Measurements from ENCODE around the gene TLR8.

Gene TLR8

DNA sequence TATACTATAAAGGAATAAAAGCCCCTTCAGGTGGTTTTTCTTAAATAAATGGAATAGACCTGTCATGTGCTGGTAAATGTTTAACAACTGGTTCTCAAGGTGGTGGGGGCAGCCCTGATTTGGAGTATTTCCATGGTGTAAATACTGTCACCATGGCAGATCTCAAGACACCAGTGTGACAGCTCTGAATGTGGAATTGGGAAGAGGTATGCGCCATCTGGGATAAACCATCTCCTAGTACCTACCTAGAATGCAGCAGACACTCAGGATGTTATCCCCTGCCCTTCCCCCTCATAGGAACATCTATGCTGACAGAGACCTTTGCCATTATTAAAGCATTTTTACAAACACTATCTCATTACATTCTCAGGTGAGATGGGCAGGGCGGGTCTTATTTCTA is 42.1 kb downstream of the TLR8 start:
- no peak for DNase-seq
- Mint-ChIP-seq H3K9me3 (no peaks in the 10 kb centered on the region), H3K27me3 (no peaks in the 10 kb centered on the region), H3K4me3 (peak overlapping the region; percentile 77 to 89), H3K4me1 (peaks cover 60% of the 10 kb centered on the region), H3K27ac (no peak overlapping the region)
- ATAC-seq, result no peak

DNA sequence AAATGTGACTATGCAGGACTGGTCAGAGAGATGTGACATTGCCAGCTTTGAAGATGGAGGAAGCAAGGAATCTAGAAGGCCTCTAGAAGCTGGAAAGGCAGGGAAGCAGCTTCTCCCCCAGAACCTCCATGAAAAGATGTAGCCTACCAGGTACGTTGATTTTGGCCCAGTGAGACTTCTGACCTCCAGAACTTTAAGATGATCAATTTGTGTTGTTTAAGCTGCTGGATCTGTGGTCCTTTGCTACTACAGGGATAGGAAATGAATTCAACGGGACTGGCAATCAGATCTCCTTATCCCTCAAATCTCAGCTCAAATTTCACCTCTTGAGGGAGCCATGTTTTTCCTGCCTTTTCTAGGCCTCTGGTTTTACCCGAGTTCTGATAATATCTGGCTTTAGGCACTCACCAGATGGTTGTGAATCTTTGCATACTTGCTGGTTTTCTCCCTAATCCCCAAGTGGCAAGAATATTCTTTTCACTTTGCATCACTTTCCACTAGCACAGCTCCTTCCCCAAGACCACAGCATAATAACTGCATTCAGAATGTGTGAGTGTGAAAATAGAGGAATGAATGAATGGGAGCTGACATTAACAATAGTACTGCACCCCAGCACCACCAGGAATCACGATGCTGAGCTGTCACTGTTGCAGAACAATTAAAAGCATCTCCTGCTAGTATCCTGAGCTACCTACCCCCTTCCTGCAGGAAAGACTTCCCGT is 42.9 kb downstream of the TLR8 start:
- ATAC-seq, result no peak
- H3K4me1 Mint-ChIP-seq, result peaks cover 69% of the 10 kb centered on the region
- no peak for DNase-seq
- peak overlapping the region; percentile 77 to 89 for H3K4me3 Mint-ChIP-seq
- no peaks in the 10 kb centered on the region for H3K27me3 Mint-ChIP-seq
- peak overlapping the region; percentile 90 to 97 for H3K27ac Mint-ChIP-seq
- no peaks in the 10 kb centered on the region for H3K9me3 Mint-ChIP-seq

DNA sequence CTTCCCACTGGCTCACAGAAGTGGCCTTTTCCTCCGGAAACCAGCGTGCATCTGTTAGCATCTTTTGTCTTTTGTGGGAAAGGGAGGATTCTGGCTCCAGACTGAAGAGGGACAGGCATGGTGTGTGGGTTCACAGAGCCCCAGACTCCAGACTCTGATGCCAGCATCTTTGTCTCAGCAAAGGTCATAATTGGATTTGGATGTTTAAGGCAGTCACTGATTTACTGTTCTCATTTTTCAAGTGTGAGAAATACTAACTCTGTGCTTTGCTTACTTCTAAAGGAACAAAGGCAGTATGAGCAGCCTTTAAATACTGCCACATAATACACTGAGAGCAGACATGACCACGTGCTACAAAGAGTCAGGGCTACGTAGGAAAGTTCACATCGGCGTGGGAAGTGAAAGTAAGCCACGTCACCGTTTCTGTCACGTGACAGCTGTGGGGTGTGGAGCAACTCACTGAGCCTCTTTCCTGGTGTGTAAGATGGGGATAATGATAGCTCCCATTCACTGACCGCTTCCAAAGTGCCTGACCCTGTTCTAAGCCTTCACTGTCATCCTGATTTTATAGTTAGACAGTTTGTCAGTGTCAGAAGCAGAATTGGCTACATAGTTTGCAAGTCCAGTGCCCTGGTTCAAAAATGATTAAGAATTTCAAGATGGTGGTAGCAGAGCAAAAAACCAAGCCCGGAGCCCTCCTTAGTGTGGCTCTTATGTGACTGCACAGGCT is 43.7 kb downstream of the TLR8 start:
- no peaks in the 10 kb centered on the region for H3K9me3 Mint-ChIP-seq
- peaks cover 76% of the 10 kb centered on the region for H3K4me1 Mint-ChIP-seq
- no peaks in the 10 kb centered on the region for H3K27me3 Mint-ChIP-seq
- peak overlapping the region; percentile 90 to 97 for H3K27ac Mint-ChIP-seq
- DNase-seq, result peak; percentile 74 to 88
- H3K4me3 Mint-ChIP-seq, result peak overlapping the region; percentile 77 to 89
- peak; percentile 69 for ATAC-seq

DNA sequence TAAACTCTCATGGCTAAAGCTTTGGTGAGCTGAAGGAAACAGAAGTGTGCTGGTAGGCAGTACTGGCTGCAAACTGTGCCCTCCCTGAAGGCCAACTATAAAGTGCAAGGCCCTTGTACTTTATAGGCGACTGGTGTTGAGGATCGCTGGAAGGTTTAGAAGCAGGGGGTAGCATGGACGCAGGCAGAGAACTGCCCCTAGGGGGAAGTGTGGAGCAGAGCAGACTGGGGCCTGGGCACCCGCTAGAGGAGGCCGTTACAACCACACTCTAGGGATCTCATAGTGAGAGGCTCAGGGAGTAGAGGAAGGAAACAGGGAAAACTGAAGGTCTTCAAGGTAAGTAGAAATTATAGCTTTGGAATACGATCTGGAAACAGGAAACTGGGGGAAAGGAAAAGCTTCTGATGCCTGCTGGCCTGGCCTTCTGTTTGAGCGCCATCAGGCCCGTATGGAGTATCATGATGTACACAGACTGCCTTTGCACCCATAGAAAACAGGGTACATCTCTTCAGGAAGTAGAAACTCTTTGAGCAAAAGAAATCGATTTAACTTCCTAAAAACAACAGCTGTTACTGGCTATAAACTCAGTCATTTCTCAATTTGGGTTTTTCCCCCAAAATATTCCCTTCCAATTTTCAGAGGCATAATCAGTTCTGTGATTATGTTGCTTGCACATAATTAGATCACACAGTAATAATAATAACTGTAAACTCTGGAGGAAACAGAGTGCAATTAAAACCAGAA is 44.6 kb downstream of the TLR8 start:
- H3K27ac Mint-ChIP-seq, result peak overlapping the region; percentile 90 to 97
- peak; percentile 80 for ATAC-seq

DNA sequence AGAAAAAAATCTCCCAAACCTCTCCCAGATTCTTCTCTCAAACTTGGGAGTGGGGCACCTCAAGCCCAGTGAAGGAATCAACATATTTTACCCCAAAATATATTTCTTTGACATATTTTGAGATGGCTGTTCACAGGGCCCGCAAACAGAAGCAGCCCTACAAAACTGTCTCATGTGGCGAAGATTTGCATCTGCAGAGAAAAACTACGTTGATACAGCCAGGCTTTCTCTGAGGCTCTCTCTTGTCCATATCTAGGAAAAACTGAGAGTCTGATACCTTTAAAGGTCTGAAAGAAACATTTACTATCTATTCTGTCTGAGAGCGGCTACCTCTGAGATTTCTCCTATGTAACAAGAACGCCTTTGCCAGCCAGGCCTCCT is 45.2 kb downstream of the TLR8 start:
- Mint-ChIP-seq H3K9me3 (no peaks in the 10 kb centered on the region), H3K4me3 (peak overlapping the region; percentile 77 to 89), H3K27ac (peak overlapping the region; percentile 90 to 97), H3K27me3 (no peaks in the 10 kb centered on the region), H3K4me1 (peaks cover 82% of the 10 kb centered on the region)
- ATAC-seq (no peak), DNase-seq (no peak)

More for the DNA sequence above, 44.6 kb downstream of the TLR8 start:
- Mint-ChIP-seq H3K4me3 (peak overlapping the region; percentile 77 to 89), H3K4me1 (peaks cover 82% of the 10 kb centered on the region), H3K27me3 (no peaks in the 10 kb centered on the region), H3K9me3 (no peaks in the 10 kb centered on the region)
- peak; percentile 75 to 82 for DNase-seq

DNA sequence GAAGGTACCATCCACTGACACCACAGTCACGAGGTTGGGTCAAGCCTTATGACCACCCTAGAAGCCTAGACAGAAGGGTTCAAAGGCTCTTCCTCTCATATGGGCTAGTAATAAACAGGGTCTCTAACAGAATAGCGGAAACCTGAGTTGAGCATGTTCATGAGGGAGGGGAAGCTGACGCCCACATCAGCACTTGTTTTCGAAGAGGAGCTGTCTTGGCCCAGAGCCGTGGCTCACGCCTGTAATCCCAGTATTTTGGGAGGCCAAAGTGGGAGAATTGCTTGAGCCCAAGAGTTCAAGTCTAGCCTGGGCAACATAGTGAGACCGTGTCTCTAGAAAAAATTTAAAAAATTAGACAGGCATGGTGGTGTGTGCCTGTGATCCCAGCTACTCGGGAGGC is 47.0 kb downstream of the TLR8 start:
- DNase-seq, result no peak
- peak overlapping the region; percentile 94 to 98 for H3K27ac Mint-ChIP-seq
- no peaks in the 10 kb centered on the region for H3K9me3 Mint-ChIP-seq
- no peaks in the 10 kb centered on the region for H3K27me3 Mint-ChIP-seq
- peak overlapping the region; percentile 71 to 79 for H3K4me3 Mint-ChIP-seq
- H3K4me1 Mint-ChIP-seq, result peaks cover 75% of the 10 kb centered on the region
- ATAC-seq, result no peak

DNA sequence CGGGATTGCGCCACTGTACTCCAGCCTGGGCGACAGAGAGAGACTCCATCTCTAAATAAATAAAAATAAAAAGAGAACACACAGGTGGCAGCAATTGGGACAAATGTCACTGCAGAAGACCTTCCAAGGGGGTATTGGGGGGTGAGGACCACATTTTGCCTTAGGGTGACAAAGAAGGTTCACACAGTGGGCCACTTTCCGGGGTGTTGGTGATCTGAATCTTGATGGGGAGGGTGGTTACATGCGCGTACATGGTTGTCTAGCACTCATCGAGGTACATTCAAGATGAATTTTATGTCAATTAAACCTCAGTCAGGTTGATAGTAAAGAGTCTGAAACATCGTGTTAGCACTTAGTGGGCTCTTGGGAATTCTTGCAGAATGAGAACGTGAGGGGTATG is 48.0 kb downstream of the TLR8 start:
- Mint-ChIP-seq H3K4me3 (peak overlapping the region; percentile 71 to 79), H3K9me3 (no peaks in the 10 kb centered on the region), H3K27me3 (no peaks in the 10 kb centered on the region), H3K4me1 (peaks cover 71% of the 10 kb centered on the region), H3K27ac (peak overlapping the region; percentile 98 to 99)
- no peak for DNase-seq
- ATAC-seq, result no peak

DNA sequence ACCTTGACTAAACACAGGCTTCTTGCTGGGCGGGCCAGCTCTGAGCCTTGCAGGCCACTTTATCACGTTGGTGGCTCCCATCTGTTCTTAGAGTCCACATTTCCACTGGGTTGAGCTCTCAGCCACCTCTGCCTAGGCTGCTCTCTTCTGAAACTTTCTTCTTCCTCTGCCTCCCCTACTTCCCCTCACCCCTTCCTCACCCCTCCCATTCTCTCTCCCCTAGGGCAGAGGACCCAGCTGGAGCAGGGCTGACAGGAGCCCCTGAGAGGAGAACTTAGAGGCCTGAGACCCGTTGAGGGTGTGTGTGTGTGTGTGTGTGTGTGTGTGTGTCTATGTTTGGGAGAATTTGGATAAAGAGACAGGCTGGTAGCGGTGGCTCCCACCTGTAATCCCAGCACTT is 48.6 kb downstream of the TLR8 start:
- Mint-ChIP-seq H3K4me1 (peaks cover 71% of the 10 kb centered on the region), H3K4me3 (peak overlapping the region; percentile 71 to 79), H3K27ac (peak overlapping the region; percentile 98 to 99), H3K9me3 (no peaks in the 10 kb centered on the region), H3K27me3 (no peaks in the 10 kb centered on the region)
- DNase-seq, result peak in 1 of 2 donors; percentile 37
- ATAC-seq, result no peak

DNA sequence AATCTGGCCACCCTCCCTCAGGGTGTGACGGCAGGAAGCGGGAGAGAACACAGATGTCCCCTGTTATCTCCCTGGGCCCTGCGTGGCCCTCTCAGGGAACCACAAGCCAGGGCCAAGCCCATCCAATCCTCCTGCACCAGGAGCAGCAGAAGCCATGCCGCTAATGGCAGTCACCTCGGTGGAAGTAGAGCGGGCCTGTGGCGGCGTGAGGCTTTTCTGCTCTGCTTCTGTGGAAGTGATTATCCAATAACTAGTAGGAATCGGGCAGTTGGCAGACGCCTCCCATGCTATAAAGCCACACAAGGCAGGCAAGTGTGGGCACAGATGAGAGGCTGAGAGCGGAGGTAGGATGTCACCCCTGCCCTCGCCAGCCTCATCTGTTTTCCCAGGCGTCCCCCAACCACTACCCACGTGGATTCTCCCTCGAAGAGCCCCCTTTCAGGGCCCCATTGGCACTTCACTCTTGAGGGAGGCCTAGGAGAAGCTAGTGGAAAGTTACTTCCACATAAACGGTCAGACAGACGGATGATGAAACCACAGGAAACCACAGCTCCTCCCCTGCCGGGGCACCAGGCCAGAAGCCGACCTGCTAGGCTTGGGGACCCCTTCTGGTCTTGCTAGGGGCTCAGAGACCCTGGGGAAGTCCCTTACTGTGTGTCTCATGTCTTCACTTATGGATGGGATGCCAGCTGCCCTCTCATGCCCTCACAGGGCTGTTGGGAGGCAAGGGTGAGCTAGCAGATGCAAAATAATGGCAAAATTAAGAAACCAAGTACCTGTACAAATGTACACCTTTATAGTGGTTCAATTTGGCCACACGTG is 49.7 kb downstream of the TLR8 start:
- ATAC-seq (peak; percentile 76), DNase-seq (peak; percentile 77 to 88)
- Mint-ChIP-seq H3K27ac (peak overlapping the region; percentile 99), H3K4me1 (peaks cover 74% of the 10 kb centered on the region), H3K27me3 (no peaks in the 10 kb centered on the region), H3K9me3 (no peaks in the 10 kb centered on the region), H3K4me3 (peak overlapping the region; percentile 79 to 92)

DNA sequence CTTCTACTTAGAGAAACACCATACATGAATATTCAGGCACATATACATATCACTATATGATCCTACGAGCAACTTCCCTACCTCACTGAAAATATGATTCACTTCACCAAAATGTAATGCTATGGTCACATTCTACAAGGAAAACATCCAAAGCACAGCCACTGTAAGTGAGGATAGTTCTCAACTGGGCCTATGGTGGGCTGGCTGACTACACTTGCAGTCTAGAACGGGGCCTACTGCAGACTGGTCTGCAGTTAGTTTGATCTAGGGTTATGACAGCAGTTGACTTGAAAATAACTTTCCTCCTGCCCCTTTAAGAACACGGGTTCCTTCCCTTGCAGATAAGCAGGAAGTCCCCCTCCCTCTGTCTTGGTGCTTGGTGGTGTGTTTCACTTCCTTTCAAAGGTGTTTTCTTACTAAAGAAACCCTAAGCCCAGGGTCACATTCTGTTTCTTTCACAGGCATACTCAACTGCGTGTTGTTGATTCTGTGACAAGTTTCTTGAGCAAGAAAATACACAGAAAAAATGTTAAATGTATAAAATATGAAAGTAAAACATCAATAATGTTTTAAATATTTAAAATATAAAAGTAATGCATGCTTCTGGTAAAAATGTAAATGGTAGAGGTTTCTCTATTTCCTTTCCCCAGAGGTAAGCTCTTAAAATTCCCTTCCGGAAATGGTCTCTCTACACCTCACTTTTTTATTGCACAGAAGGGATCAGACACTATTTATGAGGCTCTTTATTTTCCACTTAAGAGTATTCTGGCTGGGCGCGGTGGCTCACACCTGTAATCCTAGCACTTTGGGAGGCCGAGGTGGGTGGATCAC is 50.5 kb downstream of the TLR8 start:
- Mint-ChIP-seq H3K27ac (peak overlapping the region; percentile 99), H3K4me3 (peak overlapping the region; percentile 79 to 92), H3K9me3 (no peaks in the 10 kb centered on the region), H3K4me1 (peaks cover 80% of the 10 kb centered on the region), H3K27me3 (no peaks in the 10 kb centered on the region)
- ATAC-seq, result peak; percentile 80
- DNase-seq, result peak in 1 of 2 donors; percentile 73

DNA sequence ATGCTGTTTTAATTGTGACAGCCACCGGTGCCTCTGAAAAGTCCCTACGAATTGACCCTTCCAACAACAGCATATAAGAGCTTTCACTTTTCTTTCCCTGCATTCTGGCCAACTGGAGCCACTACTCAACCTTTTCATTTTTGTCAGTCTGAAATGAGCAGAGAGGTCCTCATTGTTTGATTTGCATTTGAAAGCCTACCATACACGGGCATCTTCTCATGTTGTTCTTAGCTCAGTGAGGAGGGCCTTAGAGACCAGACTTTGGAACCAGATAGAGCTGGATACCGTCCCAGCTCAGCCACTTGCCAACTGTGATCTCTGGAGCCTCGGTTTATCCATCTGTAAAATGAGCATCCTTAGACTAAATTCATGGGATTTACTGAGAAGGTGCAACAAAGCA is 51.6 kb downstream of the TLR8 start:
- Mint-ChIP-seq H3K27ac (peak overlapping the region; percentile 92 to 97), H3K9me3 (no peaks in the 10 kb centered on the region), H3K4me3 (peak overlapping the region; percentile 78 to 79), H3K27me3 (no peaks in the 10 kb centered on the region), H3K4me1 (peaks cover 80% of the 10 kb centered on the region)
- DNase-seq, result no peak
- ATAC-seq, result no peak

DNA sequence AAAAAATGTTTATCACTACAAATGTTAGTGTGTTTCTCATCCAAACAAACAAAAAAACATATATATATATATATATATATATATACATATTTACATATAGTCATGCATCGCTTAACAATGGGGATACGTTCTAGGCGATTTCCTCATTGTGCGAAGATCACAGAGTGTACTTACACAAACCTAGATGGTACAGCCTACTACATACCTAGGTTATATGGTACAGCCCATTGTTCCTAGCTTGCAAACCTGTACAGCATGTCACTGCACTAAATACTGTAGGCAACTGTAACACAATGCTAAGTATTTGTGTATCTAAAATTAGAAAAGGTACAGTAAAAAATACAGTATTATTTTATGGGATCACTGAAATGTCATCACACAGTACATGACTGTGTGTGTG is 52.0 kb downstream of the TLR8 start:
- H3K27me3 Mint-ChIP-seq, result no peaks in the 10 kb centered on the region
- ATAC-seq, result no peak
- H3K4me1 Mint-ChIP-seq, result peaks cover 76% of the 10 kb centered on the region
- no peaks in the 10 kb centered on the region for H3K9me3 Mint-ChIP-seq
- H3K4me3 Mint-ChIP-seq, result no peak overlapping the region
- no peak for DNase-seq
- no peak overlapping the region for H3K27ac Mint-ChIP-seq

DNA sequence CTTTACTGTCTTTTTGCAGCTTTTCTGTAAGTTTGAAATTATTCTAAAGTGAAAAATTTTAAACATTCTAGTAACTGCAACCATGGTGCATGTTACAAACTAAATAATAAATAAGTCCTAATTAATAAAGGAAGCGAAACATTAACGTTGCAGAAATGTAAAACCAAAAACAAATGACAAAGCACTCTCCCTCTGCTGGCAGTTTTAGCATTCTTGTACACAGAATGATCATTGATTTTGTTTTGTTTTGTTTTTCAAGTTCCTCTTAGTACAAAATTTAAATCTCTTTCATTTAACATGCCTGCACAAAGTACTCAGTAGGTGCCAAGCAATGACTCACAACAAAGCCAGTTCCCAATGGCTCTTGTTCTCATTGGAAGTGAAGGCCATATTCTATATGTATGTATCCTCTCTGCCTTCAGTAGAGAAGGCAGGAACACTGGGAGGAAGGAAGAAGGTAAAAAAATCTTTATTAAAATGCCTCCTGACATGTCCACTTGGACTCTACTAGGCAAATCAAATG is 54.8 kb downstream of the TLR8 start:
- no peak overlapping the region for H3K27ac Mint-ChIP-seq
- no peaks in the 10 kb centered on the region for H3K27me3 Mint-ChIP-seq
- H3K4me3 Mint-ChIP-seq, result peak overlapping the region in 1 of 2 donors; percentile 39
- peaks cover 62% of the 10 kb centered on the region for H3K4me1 Mint-ChIP-seq
- no peaks in the 10 kb centered on the region for H3K9me3 Mint-ChIP-seq
- ATAC-seq (no peak), DNase-seq (no peak)

DNA sequence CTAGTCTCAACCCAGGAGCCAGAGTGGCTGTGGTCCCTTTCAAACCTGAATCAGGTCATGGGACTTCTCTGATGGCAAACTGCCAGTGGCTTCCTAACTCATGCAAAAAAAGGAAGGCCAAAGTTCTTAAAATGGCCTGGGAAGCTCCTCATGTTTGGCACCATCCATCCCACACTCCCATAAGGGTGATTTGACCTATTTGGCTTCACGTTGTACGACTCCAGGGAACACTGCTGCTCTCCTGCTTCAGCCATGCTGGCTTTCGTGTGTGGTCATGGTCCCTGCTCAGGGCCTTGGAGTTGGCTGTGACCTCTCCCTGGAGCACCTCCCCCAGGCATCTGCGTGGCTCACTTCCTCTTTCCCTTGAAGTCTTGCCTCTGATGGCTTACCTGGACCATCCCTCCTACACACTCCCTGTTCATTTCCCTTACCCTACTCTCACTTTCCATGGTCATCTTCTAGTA is 55.7 kb downstream of the TLR8 start:
- peak overlapping the region in 1 of 2 donors; percentile 39 for H3K4me3 Mint-ChIP-seq
- H3K4me1 Mint-ChIP-seq, result peaks cover 65% of the 10 kb centered on the region
- no peaks in the 10 kb centered on the region for H3K27me3 Mint-ChIP-seq
- H3K9me3 Mint-ChIP-seq, result no peaks in the 10 kb centered on the region
- no peak for ATAC-seq
- no peak for DNase-seq
- H3K27ac Mint-ChIP-seq, result peak overlapping the region; percentile 14 to 61
